T-cell (primary cell): ENCODE measurements around the gene NOC2L. TPM values are rescaled to one million over a fixed set of nuclear protein-coding genes. Genes with fewer than 3 reads are reported as not detected.
A peak's percentile ranks its signal among the peaks of the same experiment; 100 is the strongest.

Source experiments
- ATAC-seq, 4 experiments: fragments of 200-7000 bp in 3 of 4; fragments of 150-1000 bp in 1 of 4; cut with Tn5 transposase; replicated peaks in 1 of 4; 1 replicate in 3 of 4; 2 replicates in 1 of 4; pipeline ENCODE4 v1.10.0; 2021; ENCODE audit warnings: moderate library complexity in 3 of 4, mild to moderate bottlenecking in 2 of 4, moderate number of reproducible peaks in 1 of 4
- CTCF ChIA-PET, 2 donors: fragments of 300-600 bp; sonication (Branson Sonifier 250); formaldehyde crosslinking; loops; one replicate each; lab custom pipeline; 2022; ENCODE audit warnings: antibody characterized with exemption in 2 of 2; lab: Charles Lee
- POLR2A ChIA-PET, 2 donors: fragments of 300-600 bp; sonication (Branson Sonifier 250); formaldehyde crosslinking; loops; one replicate each; lab custom pipeline; 2022; ENCODE audit warnings: antibody characterized with exemption in 2 of 2; lab: Charles Lee
- DNase-seq, 35 experiments: peaks; one replicate each; pipeline versions ENCODE4 v3.0.0 to v3.0.0-alpha.2; 2013 to 2023
- H3K27ac ChIP-seq: one replicate; pipeline ENCODE4 v1.5.1; 2013; ENCODE audit warnings: low read length
- H3K27me3 ChIP-seq, 2 experiments: replicated peaks in 1 of 2; 1 replicate in 1 of 2; 2 replicates in 1 of 2; pipeline versions ENCODE4 v1.6.1 to v1.7.0; 2013; ENCODE audit warnings: low read length in 1 of 2, mixed read lengths in 1 of 2; ENCODE audit not compliant: control insufficient read depth in 2 of 2, insufficient read depth in 2 of 2; ENCODE audit errors: extremely low read depth in 1 of 2
- H3K36me3 ChIP-seq, 2 donors: 1 replicate in 1 of 2; 2 replicates in 1 of 2; pipeline versions ENCODE4 v1.6.1 to v1.7.0; 2013; ENCODE audit warnings: low read length in 1 of 2; ENCODE audit not compliant: control insufficient read depth in 2 of 2, insufficient read depth in 1 of 2; ENCODE audit errors: extremely low read depth in 1 of 2
- H3K4me1 ChIP-seq, 2 experiments: 1 replicate in 1 of 2; 2 replicates in 1 of 2; pipeline versions ENCODE4 v1.6.1 to v1.7.0; 2013; ENCODE audit warnings: low read length in 2 of 2, mixed read lengths in 1 of 2; ENCODE audit not compliant: insufficient read depth in 2 of 2, control insufficient read depth in 1 of 2; ENCODE audit errors: extremely low read depth in 1 of 2
- H3K4me3 ChIP-seq, 2 donors: 1 replicate in 1 of 2; 2 replicates in 1 of 2; pipeline versions ENCODE4 v1.5.1 to v1.7.0; 2013; ENCODE audit warnings: mild to moderate bottlenecking in 2 of 2, low read length in 1 of 2, moderate library complexity in 1 of 2; ENCODE audit not compliant: control insufficient read depth in 1 of 2; ENCODE audit errors: extremely low read depth in 1 of 2
- H3K9me3 ChIP-seq: 2 replicates; pipeline ENCODE4 v1.7.0; 2013
- H3K27ac Mint-ChIP-seq, 2 donors: one replicate each; pipeline ENCODE4 v1.8.0; 2020 to 2021; ENCODE audit warnings: mild to moderate bottlenecking in 2 of 2, mixed read lengths in 2 of 2
- H3K27me3 Mint-ChIP-seq, 2 donors: one replicate each; pipeline ENCODE4 v1.8.0; 2021 to 2022; ENCODE audit warnings: mixed read lengths in 2 of 2
- H3K36me3 Mint-ChIP-seq: one replicate; pipeline ENCODE4 v1.8.0; 2021; ENCODE audit warnings: mixed read lengths
- H3K4me1 Mint-ChIP-seq, 3 donors: one replicate each; pipeline ENCODE4 v1.8.0; 2020 to 2022; ENCODE audit warnings: mixed read lengths in 3 of 3, mild to moderate bottlenecking in 1 of 3
- H3K4me3 Mint-ChIP-seq, 3 donors: one replicate each; pipeline ENCODE4 v1.8.0; 2020 to 2022; ENCODE audit warnings: mild to moderate bottlenecking in 3 of 3, mixed read lengths in 3 of 3, moderate library complexity in 3 of 3
- H3K9me3 Mint-ChIP-seq, 3 donors: one replicate each; pipeline ENCODE4 v1.8.0; 2020 to 2022; ENCODE audit warnings: mixed read lengths in 3 of 3
- WGBS: methylation state at CpG from one replicate; pipeline ENCODE4 v1.1.5; 2013; ENCODE audit warnings: missing lambda C conversion rate; ENCODE audit not compliant: insufficient coverage; 5-methylcytosine and 5-hydroxymethylcytosine counted together
- total RNA-seq, 35 experiments: library from RNA in 6 of 35; stranded (reverse) in 6 of 35; fragments of 120-200 nt in 1 of 35; gene quantifications; one replicate each; pipeline versions ENCODE4 v1.2.1 to v1.2.4 and lab custom pipeline; 2013 to 2026

NOC2L gene
- total RNA-seq, 5 donors from 2014 or later (not counting 1 experiment from before 2014, with no cell fraction given), result 58.7 to 92.2 (median 83.4) TPM

DNA sequence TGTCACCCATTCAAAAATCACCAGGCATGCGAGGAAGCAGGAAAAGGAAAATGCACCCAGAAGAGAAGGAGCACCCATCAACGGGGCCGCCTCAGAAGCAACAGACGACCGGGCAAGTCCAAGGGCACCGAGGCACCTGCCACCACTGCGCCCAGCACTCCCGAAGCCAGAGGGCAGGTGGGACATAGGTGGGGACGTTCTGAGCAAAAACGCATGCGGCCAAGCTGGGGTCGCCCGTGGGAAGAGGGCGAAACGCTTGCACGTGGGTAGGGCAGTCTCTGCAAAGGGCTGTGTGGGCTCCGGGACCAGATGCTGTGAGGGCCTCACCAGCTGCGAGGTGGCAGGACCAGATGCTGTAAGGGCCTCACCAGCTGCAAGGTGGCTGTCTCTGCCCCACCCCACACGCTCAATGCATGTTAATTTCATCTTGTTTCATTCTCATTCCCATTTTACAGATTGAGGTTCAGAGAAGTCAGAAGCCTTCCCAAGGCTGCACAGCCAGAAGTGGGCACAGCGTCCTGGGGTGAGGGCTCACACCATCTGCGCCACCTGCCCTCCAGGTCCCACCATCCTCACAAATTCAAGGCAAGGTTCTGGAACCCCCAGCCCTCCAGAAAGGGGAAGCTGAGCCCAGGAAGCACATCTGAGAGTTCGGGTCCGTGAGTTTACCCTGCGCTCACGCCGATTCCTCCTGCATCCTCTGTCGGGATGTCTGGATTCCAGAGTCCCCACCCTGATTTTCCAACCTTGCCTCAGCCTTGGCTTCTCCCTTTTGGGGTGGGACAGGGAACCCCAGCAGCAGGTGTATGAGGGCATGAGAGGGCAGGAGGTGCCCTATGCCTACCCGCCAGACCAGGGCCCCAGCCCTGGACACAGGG lies 43.5 kb downstream of the NOC2L start:
- peaks cover 0 to 6% of the 10 kb centered on the region in 2 experiments for H3K4me1 ChIP-seq
- H3K36me3 Mint-ChIP-seq, result no peaks in the 10 kb centered on the region
- ATAC-seq (no peak), DNase-seq (no peak)
- 65% methylated on average over 19 of the region's 28 CpGs for WGBS
- H3K4me3 ChIP-seq, result no peak overlapping the region
- peaks cover 28 to 54% of the 10 kb centered on the region in 2 donors for H3K27me3 Mint-ChIP-seq
- ChIA-PET CTCF (no interaction called here), POLR2A (no interaction called here)
- no peaks in the 10 kb centered on the region for H3K9me3 ChIP-seq
- H3K4me1 Mint-ChIP-seq, result peaks cover 3 to 14% (median 9%) of the 10 kb centered on the region in 3 donors
- H3K9me3 Mint-ChIP-seq, result no peaks in the 10 kb centered on the region
- no peak overlapping the region for H3K4me3 Mint-ChIP-seq
- H3K27ac ChIP-seq, result no peak overlapping the region
- peaks cover 0 to 90% of the 10 kb centered on the region in 2 experiments for H3K27me3 ChIP-seq
- no peak overlapping the region for H3K27ac Mint-ChIP-seq
- no peaks in the 10 kb centered on the region for H3K36me3 ChIP-seq

DNA sequence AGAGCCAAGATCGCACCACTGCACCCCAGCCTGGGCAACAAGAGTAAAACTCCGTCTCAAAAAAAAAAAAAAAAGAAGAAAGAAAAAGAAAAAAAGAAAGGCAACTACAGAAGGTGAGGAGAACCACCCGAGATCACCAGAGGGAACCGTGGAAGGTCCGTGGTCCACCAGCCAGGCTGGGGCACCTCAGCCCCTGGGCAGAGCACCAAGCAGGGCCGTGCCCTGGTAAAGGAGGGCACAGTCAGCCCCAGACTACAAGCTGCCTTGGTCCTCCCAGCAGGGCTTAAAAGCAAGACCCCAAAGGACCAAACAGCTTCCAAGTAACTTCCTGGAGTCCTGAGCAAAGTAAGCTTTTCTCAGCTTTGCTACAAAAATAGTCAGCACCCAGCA lies 44.2 kb downstream of the NOC2L start:
- Histone ChIP-seq H3K4me1 (no peaks in the 10 kb centered on the region), H3K36me3 (no peaks in the 10 kb centered on the region), H3K4me3 (no peak overlapping the region), H3K9me3 (no peaks in the 10 kb centered on the region), H3K27ac (no peak overlapping the region), H3K27me3 (peaks cover 0 to 87% of the 10 kb centered on the region in 2 experiments)
- ChIA-PET CTCF (interaction anchor here in 1 of 2 donors (0.7 kb wide), 1 partner anchor 39 kb away, joined by 3 read pairs; no protein-coding TSS in a partner anchor), POLR2A (no interaction called here)
- H3K27me3 Mint-ChIP-seq, result peaks cover 27 to 49% of the 10 kb centered on the region in 2 donors
- H3K9me3 Mint-ChIP-seq, result no peaks in the 10 kb centered on the region
- peaks cover 0 to 9% (median 6%) of the 10 kb centered on the region in 3 donors for H3K4me1 Mint-ChIP-seq
- DNase-seq (no peak), ATAC-seq (no peak)
- WGBS, result 83% methylated on average over 4 of the region's 6 CpGs
- H3K27ac Mint-ChIP-seq, result no peak overlapping the region
- no peak overlapping the region for H3K4me3 Mint-ChIP-seq
- H3K36me3 Mint-ChIP-seq, result no peaks in the 10 kb centered on the region

- DNase-seq, result no peak
- CTCF ChIA-PET, result interaction anchor here in 1 of 2 donors (0.7 kb wide), 1 partner anchor 40 kb away, joined by 3 read pairs; no protein-coding TSS in a partner anchor
Measured at GRCh38 chr1:914131-914890, 44.7 kb downstream of the NOC2L start.

GRCh38 chr1:913491-914130 lies 45.4 kb downstream of the NOC2L start:
- ATAC-seq (no peak), DNase-seq (no peak)
- no peak overlapping the region for H3K4me3 Mint-ChIP-seq
- Histone ChIP-seq H3K27ac (no peak overlapping the region), H3K4me1 (no peaks in the 10 kb centered on the region), H3K36me3 (no peaks in the 10 kb centered on the region), H3K4me3 (no peak overlapping the region), H3K9me3 (no peaks in the 10 kb centered on the region), H3K27me3 (peaks cover 0 to 75% of the 10 kb centered on the region in 2 experiments)
- no peak overlapping the region for H3K27ac Mint-ChIP-seq
- no peaks in the 10 kb centered on the region for H3K9me3 Mint-ChIP-seq
- ChIA-PET POLR2A (no interaction called here), CTCF (no interaction called here)
- H3K27me3 Mint-ChIP-seq, result peaks cover 24 to 39% of the 10 kb centered on the region in 2 donors
- WGBS, result 71% methylated on average over 15 of the region's 16 CpGs
- peaks cover 0 to 9% (median 6%) of the 10 kb centered on the region in 3 donors for H3K4me1 Mint-ChIP-seq
- no peaks in the 10 kb centered on the region for H3K36me3 Mint-ChIP-seq

More at GRCh38 chr1:914131-914890, 44.7 kb downstream of the NOC2L start:
- no peak for ATAC-seq
- H3K27me3 ChIP-seq, result peaks cover 0 to 82% of the 10 kb centered on the region in 2 experiments
- POLR2A ChIA-PET, result no interaction called here
- H3K36me3 Mint-ChIP-seq, result no peaks in the 10 kb centered on the region
- H3K4me1 ChIP-seq, result no peaks in the 10 kb centered on the region
- no peaks in the 10 kb centered on the region for H3K36me3 ChIP-seq
- H3K9me3 ChIP-seq, result no peaks in the 10 kb centered on the region
- H3K4me3 ChIP-seq, result no peak overlapping the region
- WGBS, result 89% methylated on average over 13 of the region's 21 CpGs
- H3K4me3 Mint-ChIP-seq, result no peak overlapping the region
- no peak overlapping the region for H3K27ac Mint-ChIP-seq
- peaks cover 27 to 44% of the 10 kb centered on the region in 2 donors for H3K27me3 Mint-ChIP-seq
- H3K4me1 Mint-ChIP-seq, result peaks cover 0 to 9% (median 6%) of the 10 kb centered on the region in 3 donors
- H3K27ac ChIP-seq, result no peak overlapping the region
- H3K9me3 Mint-ChIP-seq, result no peaks in the 10 kb centered on the region

GRCh38 chr1:912740-913301 lies 46.2 kb downstream of the NOC2L start:
- H3K9me3 ChIP-seq, result no peaks in the 10 kb centered on the region
- peak overlapping the region in 1 of 2 donors; percentile 12 for H3K27ac Mint-ChIP-seq
- no peaks in the 10 kb centered on the region for H3K9me3 Mint-ChIP-seq
- H3K4me1 Mint-ChIP-seq, result peaks cover 0 to 9% (median 6%) of the 10 kb centered on the region in 3 donors
- no peaks in the 10 kb centered on the region for H3K4me1 ChIP-seq
- peaks cover 0 to 71% of the 10 kb centered on the region in 2 experiments for H3K27me3 ChIP-seq
- H3K4me3 Mint-ChIP-seq, result no peak overlapping the region
- ATAC-seq, result peak in 2 of 4 experiments; percentile 20 to 60
- H3K27ac ChIP-seq, result no peak overlapping the region
- no peaks in the 10 kb centered on the region for H3K36me3 Mint-ChIP-seq
- ChIA-PET POLR2A (no interaction called here), CTCF (no interaction called here)
- WGBS, result 39% methylated on average over 24 of the region's 24 CpGs
- H3K27me3 Mint-ChIP-seq, result peaks cover 28 to 38% of the 10 kb centered on the region in 2 donors
- H3K36me3 ChIP-seq, result no peaks in the 10 kb centered on the region
- H3K4me3 ChIP-seq, result no peak overlapping the region
- no peak for DNase-seq
